Dedifferentiated amniotic fluid mesenchymal stem cell (primary cell): ENCODE measurements around the gene NBL1.
"Not testable (repeated sequence)": the region's sequence is repeated elsewhere in the genome, so short reads cannot be mapped to it uniquely, and the experiment has no call there.

Experiments
- DNase-seq: peaks from one replicate; pipeline ENCODE4 v3.0.0-alpha.2; 2016; ENCODE audit errors: extremely low spot score

Gene NBL1

GRCh38 chr1:19622204-19622603 lies 21.9 kb upstream of the NBL1 start:
- peak; percentile 58 for DNase-seq

GRCh38 chr1:19623523-19623922 lies 20.6 kb upstream of the NBL1 start:
- no peak for DNase-seq

GRCh38 chr1:19625291-19625937 lies 18.7 kb upstream of the NBL1 start:
- DNase-seq: no peak

- DNase-seq: no peak
Measured at GRCh38 chr1:19628879-19629278, 15.2 kb upstream of the NBL1 start.

GRCh38 chr1:19629357-19629756 lies 14.8 kb upstream of the NBL1 start:
- no peak for DNase-seq

DNA sequence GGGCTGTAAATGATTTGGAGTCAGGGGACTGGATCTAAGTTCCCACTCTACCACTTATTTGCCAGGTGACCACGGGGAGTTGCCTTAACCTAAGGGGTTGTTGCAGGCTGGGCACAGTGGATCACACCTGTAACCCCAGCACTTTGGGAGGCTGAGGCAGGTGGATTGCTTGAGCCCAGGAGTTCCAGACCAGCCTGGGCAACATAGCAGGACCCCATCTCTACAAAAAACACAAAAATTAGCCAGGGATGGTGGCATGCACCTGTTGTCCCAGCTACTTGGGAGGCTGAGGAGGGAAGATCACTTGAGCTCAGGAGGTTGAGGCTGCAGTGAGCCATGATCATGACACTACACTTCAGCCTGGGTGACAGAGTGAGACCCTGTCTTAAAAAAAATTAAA lies 13.9 kb upstream of the NBL1 start:
- DNase-seq: not testable (repeated sequence)

GRCh38 chr1:19630720-19631395 lies 13.3 kb upstream of the NBL1 start:
- no peak for DNase-seq

DNA sequence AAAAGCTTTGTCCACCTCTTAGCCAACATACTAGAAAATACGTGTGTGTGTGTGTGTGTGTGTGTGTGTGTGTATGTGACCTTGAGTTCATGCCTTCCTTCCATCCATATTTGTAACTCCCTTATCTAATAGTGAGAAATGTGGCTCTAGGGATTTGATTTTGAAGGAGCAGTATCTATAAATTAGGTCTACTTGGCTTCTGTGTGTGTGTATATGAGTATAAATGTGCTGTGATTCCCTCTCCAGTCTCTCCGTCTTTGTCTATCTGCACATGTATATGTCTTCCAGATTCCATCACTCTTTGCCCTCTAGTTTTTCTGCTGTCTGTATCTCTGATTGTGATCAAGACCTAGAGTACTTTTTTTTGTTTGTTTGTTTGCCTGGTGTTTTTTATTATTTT lies 11.9 kb upstream of the NBL1 start:
- no peak for DNase-seq

GRCh38 chr1:19633106-19633505 lies 11.0 kb upstream of the NBL1 start:
- DNase-seq: no peak

GRCh38 chr1:19635064-19635463 lies 9.0 kb upstream of the NBL1 start:
- not testable (repeated sequence) for DNase-seq

DNA sequence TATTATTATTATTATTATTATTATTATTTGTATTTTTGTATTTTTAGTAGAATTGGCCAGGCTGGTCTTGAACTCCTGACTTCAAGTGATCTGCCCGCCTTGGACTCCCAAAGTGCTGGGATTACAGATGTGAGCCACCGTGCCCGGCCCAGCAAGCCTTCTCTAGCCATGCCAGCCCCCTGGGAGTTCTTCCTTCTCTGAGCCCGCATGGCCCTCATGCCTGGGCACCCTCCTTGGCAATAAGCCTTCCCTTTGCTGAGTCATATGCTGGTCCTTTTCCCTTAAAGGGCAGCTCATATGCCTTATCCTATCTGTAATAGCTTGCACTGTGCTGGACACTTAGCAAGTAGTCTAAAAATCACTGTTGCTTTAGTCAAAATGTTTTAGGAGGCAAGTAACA lies 8.5 kb upstream of the NBL1 start:
- no peak for DNase-seq

DNA sequence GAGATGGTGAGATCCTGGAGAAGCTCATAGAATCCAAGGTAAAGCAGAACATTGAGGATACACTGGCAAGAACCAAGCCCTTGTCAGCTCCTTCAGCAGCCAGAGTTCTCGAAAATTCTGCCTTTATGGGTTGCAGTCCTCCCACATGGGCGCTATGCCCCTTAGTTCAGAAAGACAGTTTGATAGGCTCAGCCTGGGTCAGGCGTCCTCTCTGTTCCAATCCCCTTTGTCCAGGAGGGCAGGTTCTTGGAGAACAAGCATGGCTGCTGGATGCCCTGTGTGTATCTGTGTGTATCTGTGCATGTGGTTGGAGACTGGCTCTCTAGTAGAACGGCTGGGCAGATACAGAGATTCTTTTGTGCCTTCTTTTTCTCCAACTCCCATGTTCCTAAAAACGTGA lies 8.0 kb upstream of the NBL1 start:
- DNase-seq: no peak

DNA sequence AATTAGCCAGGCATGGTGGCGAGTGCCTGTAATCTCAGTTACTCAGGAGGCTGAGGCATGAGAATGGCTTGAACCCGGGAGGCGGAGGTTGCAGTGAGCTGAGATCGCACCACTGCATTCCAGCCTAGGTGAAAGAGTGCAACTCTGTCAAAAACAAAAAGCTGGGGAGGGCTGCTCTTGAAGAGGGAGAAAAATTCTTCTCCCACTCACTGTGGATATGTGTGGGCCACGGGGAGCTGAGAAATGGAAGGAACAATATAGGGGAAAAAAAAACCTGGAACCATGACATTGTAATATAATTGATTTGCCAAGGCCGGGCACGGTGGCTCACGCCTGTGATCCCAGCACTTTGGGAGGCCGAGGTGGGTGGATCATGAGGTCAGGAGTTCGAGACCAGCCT lies 7.4 kb upstream of the NBL1 start:
- DNase-seq: not testable (repeated sequence)

DNA sequence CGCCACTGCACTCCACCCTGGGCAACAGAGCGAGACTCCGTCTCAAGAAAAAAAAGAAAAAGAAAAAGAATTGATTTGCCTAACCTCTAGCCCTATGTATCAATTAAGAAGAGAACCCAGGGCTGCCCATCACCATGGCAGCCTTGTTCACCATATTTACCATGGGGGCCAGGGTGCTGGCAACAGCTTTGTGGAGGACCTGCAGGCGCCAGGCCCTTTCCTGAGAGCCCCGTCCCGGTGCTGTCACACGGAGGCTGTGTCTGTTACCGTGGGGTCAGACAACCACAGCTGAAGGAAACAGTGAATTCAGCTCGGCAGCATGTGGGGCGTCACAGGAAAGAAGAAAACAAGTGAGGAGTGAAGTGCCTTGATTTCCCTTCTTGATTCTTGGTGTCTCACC lies 6.5 kb upstream of the NBL1 start:
- DNase-seq: no peak

DNA sequence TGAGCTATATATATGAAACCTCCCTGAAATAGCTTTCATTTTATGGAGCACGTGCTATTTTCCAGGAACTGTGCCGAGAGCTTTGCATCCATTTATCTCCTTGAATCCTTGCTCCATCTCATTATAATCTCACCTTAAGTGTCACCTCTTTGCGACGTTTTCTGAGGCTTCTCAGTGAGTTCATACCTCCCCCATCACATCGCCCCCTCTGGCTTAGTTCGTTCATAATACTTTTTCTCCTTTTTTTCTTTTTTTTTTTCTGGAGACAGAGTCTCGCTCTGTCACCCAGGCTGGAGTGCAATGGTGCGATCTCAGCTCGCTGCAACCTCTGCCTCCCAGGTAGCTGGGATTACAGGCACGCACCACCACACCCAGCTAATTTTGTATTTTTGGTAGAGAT lies 4.9 kb upstream of the NBL1 start:
- DNase-seq: not testable (repeated sequence)

DNA sequence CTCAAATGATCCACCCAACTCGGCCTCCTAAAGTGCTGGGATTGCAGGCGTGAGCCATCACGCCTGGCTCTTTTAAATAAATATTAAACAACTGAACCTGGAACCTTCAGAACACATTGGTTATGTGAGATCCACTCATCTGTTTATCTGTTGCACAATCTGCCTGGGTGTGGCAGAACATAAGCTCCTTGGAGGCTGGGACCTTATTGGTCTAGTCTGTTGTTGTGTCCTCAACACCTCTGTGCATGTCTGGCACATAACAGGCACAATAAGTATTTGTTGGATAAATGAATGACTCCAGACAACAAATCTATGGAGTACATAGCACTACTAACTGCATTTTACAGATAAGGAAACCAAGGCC lies 4.1 kb upstream of the NBL1 start:
- no peak for DNase-seq

GRCh38 chr1:19640363-19641316 lies 3.5 kb upstream of the NBL1 start:
- DNase-seq: no peak

- DNase-seq: no peak
Measured at GRCh38 chr1:19643121-19643520, 990 bp upstream of the NBL1 start.

DNA sequence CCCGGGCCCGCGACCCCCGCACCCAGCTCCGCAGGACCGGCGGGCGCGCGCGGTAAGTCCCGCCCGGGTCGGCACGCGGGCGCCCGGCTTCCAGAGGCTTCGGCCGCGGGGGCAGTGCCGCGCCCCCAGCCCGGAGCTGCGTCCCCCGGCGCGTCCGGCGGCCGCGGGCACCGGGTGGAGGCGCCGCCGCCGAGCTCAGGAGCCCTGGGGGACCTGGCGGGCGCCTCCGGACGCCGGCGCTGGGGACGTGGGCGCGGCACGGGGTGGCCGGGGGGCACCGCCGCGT lies 227 bp downstream of the NBL1 start:
- no peak for DNase-seq

- DNase-seq: no peak
Measured at GRCh38 chr1:19644681-19645410, 735 bp downstream of the NBL1 start.

DNA sequence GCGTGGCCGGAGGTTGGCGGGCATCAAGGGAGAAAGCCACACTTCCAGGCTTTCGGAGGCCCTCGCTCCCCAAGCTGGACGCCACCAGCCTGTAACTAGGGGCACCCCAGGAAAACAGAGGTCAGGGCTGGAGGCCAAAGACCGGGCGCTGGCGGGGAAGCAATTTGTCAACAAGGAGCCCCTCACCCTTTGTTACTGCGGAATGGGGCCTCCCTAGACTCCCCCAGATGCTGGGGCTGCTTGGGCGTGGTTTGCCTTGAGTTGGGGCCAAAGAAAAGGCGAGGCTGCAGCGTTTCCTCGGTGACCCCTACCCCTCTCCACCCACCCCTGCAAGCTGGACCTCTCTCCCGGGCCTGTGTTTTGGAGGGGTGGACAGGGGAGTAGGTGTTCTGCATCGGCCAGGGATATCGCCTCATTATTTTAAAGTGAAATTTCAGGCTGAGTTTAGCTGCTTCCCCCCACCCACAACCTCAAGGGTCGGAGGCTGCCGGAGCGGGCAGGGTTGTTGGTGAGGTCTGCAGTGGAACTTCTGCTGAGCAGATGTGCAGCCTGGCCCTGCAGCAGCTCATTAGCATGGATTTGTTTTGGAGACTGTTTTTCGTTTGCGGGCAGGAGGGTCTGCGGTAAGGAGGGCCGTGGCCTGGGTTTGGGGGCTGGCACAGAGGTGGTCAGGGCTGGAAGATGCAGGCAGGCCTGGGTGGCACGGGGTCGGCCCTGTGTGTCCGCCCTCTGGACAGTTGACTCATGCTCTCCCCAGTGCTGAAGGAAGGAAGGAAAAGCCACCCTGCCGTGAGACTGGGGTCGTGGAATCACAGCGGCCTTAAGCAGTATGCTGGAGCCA lies 1.5 kb downstream of the NBL1 start:
- no peak for DNase-seq
